GM12865 (cell line): Measurements from ENCODE around the gene CAB39L.

ENCODE experiments used
- DNase-seq: peaks from one replicate; pipeline ENCODE4 v3.0.0; 2010; ENCODE audit warnings: low read depth
- H3K4me3 ChIP-seq: 2 replicates; pipeline ENCODE4 v1.5.1; 2011; ENCODE audit warnings: mild to moderate bottlenecking, low read depth, low read length, control low read depth
- TF ChIP-seq, protein P1 (sequence below): IDR thresholded peaks from 2 replicates; pipeline ENCODE4 v1.5.1; 2011; ENCODE audit warnings: low read length, control low read depth, low read depth, inconsistent platforms; ENCODE audit not compliant: insufficient read depth; ENCODE audit errors: missing control alignments

Gene CAB39L

DNA sequence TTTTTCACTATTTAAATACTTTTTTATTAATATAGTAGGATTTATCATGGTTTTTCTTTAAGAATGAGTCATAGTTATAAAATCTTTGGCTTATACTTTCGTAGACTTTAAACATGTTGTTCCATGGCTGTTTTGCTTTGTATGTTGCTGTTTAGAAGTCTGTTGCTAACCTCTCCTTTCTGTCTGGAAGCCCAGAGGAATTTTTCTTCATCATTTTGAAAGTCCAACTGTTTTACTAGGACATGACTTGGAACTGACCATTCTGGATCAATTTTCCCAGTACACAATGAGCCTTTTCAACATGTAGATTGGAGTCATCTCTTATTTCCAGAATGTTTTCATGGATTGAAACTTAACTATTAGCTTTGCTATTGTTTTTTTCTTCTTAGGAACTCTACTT is 7.9 kb downstream of the CAB39L start:
- no peak overlapping the region for H3K4me3 ChIP-seq
- TF ChIP-seq, protein P1, sequence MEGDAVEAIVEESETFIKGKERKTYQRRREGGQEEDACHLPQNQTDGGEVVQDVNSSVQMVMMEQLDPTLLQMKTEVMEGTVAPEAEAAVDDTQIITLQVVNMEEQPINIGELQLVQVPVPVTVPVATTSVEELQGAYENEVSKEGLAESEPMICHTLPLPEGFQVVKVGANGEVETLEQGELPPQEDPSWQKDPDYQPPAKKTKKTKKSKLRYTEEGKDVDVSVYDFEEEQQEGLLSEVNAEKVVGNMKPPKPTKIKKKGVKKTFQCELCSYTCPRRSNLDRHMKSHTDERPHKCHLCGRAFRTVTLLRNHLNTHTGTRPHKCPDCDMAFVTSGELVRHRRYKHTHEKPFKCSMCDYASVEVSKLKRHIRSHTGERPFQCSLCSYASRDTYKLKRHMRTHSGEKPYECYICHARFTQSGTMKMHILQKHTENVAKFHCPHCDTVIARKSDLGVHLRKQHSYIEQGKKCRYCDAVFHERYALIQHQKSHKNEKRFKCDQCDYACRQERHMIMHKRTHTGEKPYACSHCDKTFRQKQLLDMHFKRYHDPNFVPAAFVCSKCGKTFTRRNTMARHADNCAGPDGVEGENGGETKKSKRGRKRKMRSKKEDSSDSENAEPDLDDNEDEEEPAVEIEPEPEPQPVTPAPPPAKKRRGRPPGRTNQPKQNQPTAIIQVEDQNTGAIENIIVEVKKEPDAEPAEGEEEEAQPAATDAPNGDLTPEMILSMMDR = no peak
- DNase-seq = no peak

- no peak for DNase-seq
- H3K4me3 ChIP-seq = no peak overlapping the region
- TF ChIP-seq, protein P1 = no peak
Observed at GRCh38 chr13:49429121-49429520, 14.7 kb downstream of the CAB39L start.

DNA sequence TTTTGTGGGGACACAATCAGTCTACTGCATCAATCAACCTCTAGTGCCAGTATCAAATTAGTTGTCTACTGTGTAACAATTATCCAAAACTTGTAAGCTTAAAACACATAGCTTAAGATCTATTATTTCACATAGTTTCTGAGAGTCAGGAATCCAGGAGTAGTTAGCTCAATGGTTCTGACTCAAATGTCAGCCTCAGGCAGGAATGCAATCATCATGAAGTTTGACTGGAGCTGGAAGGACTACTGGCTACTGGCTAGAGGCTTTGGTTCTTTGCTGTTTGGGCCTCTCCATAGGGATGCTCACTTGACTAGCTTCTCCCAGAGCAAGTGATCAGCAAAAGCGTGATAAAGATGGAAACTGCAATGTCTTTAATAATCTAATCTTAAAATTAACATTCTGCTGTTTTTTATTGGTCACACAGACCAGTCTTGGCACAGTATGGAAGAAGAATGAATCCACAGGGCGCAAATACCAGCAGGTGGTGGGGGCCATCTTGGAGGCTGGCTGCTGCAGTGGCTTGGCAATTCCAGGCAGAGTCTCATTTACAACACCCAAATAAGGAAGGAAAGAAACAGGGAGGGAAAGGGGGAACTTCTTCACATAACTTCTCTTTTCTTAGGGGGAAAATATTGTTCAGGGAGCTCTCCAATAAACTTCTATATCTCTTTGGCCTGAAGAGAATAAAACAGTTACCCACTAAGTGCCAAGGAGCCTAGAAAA is 15.7 kb downstream of the CAB39L start:
- TF ChIP-seq, protein P1 = no peak
- DNase-seq = no peak
- no peak overlapping the region for H3K4me3 ChIP-seq

DNA sequence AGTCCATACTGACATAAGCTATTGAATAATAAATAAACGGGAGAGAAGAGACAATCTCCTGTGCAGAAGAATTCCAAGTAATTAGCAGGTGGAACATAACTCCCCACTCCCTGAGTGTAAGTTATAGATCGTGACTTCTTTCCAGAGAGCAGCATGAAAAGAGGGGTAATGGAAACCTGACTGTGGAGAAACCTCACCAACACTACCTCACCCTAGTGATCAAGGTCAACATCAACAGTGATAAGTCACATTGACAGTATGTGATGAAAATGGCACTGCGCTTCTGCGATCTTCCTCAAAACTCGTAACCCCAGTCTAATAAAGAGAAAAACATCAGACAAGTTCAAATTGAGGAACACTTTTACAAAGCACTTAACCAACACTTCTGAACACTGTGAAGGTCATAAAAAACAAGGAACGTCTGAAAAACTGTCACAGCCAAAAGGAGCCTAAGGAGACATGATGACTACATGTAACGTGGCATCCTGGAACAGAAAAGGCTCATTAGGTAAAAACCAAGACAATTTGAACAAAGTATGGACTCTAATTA is 19.8 kb downstream of the CAB39L start:
- TF ChIP-seq, protein P1 = no peak
- no peak for DNase-seq
- no peak overlapping the region for H3K4me3 ChIP-seq

DNA sequence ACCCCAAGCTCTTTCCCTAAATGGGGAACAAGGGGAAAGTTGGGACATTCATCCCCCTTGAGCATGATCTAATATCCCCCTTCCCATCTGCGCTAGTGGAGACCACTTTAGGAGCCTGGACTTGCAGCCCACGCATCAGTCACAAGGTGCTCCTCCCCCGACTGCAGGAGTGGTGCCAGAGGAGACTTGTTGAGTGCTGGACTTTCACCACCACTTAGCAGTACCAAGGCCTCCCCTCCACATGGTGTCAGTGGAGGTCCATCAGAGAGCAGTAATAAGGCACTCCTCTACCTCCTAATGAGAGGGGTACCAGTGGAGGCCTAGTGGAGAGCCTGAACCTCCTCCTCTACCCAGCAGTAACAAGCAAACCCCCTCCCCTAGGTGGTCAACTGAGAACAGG is 22.5 kb downstream of the CAB39L start:
- peak; percentile 76 for DNase-seq
- TF ChIP-seq, protein P1 = peak; percentile 66
- H3K4me3 ChIP-seq = no peak overlapping the region

- H3K4me3 ChIP-seq = no peak overlapping the region
- TF ChIP-seq, protein P1 = no peak
- no peak for DNase-seq
Observed at GRCh38 chr13:49419276-49419675, 24.6 kb downstream of the CAB39L start.

GRCh38 chr13:49418206-49418605 is 25.7 kb downstream of the CAB39L start:
- H3K4me3 ChIP-seq = no peak overlapping the region
- no peak for DNase-seq
- TF ChIP-seq, protein P1 = no peak
